ENCODE results near the gene KCNIP3.
"Not testable (repeated sequence)": the region's sequence is repeated elsewhere in the genome, so short reads cannot be mapped to it uniquely, and the experiment has no call there.

The KCNIP3 gene

DNA sequence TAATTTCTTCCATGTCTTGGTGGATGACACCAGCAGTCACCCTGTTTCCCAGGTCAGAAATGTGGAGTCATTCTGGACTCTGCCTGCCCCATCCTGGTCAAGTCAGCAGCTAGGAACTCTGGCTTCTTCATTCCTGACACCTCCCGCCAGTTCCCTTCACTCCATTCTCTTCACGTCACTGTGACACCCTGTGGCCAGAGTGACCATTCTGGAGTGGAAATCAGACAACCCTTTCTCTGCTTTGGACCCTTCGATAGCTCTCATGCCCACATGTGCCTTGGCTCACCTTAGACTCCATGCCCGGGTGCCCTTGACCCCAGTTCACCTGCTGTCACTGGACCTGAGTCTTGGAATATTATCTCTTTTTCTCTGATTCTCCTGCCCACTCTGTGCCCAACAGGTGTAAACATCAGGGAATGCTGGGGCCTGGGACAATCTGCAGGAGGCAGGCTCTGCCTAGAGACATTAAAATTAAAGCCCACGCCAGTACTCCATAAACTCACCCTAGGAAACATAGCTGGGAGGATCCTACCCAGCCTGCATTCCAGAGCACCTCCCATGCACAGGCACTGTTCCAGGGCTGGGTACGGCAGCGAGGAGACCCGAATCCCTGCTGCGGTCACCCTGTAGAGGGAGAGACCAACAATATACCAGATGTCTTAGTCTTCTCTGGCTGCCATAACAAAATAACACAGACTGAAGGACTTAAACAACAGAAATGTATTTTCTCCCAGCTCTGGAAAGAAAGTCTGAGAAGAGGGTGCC, 64.3 kb downstream of the KCNIP3 start:
- DNase-seq (ENCODE audit: low read depth), result no peak

DNA sequence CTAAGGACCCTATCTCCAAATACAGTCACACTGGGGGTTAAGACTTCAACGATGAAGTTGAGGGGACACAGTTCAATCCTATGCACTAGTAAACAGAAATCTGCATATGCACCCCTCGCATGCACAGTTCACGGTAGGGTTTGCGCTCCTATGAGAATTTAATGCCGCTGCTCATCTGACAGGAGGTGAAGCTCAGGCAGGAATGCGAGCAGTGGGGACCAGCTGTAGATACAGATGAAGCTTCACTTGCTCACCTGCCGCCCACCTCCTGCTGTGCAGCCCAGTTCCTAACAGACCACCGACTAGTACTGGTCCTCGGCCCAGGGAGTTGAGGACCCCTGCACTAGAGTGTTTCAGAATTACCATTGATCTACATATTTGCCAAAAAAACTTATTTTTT, 65.3 kb downstream of the KCNIP3 start:
- no peak for DNase-seq (ENCODE audit: low read depth)

DNA sequence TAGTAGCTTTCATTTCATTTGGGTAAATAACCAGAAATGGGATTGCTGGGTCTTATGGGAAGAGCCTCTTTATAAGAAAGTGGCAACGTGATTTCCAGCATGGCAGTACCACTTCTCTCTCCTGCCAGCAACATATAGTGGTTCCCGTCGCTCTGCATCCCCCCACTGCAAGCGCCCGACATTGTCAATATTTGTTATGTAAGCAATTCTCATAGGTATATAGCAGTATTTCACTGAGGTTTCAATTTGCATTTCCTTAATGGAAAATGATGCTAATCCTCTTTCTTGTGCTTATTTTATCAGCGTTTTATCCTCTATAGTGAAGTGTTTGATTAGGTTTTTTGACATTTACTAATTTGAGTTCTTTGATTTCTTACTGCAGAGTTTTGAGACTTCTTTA, 69.4 kb downstream of the KCNIP3 start:
- no peak for DNase-seq (ENCODE audit: low read depth)

DNA sequence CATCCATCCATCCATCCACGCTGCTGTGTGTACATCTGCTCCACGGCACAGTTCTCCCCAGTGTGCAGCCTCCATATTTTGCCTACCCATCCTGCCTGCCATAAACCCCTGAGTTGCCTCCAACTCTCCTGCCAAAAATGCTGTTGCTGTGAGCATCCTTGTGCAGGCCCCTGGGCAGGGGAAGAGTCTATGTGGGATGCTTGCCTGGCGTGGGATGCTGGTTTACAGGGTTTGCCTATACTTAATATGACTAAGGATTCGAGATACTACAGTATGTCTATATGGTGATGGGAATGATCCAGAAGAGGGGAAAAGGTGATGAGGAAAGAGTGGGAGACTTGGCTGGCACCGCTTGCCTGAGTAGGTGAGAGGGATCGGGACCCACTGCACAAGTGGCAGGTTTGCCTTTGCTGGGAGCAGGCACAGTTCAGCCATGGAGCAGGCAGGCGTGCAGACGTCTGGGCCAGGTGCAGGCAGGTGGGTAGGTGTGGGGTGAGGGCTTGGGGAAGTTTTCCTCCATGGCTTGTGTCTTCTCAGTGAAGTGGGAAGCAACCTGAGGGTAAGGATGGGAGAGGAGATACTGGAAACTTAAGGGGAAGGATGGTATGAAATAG, 75.2 kb downstream of the KCNIP3 start:
- DNase-seq (ENCODE audit: low read depth), result no peak

DNA sequence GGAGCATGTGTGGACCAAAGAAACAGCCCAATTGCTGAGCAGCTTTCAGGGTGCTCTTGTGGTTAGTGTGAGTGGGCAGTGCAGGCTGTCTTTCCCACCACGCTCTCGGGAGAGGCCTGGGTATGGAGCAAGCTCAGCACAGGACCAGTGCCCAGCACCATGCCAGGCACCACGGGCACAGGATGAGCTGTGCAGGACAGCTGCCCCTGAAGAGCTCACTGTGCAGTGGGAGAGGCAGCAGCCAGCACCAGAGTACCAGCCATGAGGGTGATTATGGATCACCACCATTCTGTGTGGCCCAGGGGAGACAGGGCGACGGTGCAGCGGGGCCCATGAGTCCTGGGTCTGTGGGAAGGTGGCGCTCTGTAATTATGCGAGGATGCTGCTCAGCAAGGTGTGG, 75.7 kb downstream of the KCNIP3 start:
- no peak for DNase-seq (ENCODE audit: low read depth)

DNA sequence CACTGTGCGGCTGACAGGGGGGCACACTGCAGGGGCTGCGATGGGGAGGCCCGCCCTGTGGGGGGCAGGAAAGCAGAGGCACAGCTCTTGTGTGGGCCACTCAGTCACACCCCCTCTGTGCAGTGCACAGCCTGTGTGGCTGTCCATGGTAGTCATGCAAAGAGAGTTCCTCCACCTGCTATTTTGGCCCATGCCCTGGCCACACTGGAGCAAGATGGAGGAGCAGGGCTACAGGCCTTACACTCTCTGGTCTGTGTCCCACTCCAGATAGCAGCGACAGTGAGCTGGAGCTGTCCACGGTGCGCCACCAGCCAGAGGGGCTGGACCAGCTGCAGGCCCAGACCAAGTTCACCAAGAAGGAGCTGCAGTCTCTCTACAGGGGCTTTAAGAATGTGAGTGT, 76.9 kb downstream of the KCNIP3 start:
- DNase-seq (ENCODE audit: low read depth), result no peak

DNA sequence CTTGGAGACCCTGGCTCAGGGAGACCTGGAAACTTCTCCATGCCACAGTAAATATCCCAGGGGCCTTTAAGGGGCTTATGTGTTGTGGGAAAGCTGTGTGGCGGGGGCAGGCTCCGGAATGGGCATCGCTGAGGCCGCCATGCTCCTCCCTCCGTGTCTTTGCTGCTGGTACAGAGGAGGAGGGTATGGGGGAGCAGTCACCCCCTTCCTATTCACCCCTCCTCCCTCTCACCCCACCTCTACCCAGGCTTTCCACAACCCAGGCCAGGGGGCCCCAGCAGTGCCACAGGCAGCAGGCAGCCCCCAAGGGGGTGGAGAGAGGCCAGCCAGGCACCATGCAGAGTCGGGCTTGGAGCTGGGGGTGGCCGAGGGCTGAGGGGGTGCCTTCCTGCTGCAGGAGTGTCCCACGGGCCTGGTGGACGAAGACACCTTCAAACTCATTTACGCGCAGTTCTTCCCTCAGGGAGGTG, 77.3 kb downstream of the KCNIP3 start:
- no peak for DNase-seq (ENCODE audit: low read depth)

DNA sequence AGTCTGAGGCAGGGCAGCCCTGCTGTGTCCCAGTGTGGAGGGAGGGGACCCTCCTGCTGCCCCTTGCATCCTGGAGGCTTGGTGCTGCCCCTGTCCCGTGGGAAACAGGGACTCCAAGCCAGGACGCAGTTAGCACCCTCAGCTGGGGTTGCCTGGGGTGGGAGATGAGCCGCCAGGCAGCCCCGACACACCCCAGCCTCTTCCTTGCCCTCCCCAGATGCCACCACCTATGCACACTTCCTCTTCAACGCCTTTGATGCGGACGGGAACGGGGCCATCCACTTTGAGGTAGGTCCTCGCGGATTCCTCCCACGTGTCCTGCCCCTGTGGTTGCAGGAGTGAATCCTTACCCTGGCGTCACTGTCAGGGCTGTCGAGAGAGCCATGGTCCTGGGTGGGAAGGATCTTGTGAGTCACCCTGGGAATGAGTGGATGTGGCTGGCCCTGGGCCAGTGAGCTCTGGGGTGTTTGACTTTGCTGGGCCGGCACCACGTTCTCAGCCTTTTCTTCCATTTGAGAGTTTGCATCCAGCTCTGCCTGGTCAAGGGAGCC, 77.8 kb downstream of the KCNIP3 start:
- no peak for DNase-seq (ENCODE audit: low read depth)

DNA sequence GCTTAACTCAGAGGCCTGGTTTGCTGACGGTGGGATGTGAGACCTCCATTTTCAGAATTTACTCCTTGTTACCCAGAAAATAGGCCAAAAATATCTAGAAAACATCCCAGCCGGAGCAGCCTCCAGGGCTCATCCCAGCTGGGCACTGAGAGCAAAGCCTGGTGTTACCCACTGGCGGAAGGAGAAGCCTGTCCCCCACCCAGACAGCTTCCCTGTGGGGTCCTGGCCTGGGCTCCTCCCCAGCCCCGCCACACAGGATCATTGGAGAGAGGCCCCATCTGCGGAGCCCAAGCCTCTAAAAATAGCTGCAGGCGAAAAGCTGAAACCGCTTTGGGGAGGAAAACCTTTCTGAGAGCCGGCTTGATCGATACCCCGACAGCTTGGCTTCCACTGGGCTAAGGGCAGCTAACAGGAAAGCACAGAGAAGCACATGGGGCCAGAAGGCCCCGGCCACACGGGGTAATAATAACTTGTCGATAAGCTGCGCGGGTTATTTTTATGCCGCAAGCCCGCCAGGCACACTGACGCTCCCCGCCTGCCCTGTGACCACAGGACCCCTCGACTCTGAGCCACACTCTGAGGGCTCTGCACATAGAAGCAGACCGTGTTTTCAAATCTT, 78.5 kb downstream of the KCNIP3 start:
- DNase-seq (ENCODE audit: low read depth), result no peak

DNA sequence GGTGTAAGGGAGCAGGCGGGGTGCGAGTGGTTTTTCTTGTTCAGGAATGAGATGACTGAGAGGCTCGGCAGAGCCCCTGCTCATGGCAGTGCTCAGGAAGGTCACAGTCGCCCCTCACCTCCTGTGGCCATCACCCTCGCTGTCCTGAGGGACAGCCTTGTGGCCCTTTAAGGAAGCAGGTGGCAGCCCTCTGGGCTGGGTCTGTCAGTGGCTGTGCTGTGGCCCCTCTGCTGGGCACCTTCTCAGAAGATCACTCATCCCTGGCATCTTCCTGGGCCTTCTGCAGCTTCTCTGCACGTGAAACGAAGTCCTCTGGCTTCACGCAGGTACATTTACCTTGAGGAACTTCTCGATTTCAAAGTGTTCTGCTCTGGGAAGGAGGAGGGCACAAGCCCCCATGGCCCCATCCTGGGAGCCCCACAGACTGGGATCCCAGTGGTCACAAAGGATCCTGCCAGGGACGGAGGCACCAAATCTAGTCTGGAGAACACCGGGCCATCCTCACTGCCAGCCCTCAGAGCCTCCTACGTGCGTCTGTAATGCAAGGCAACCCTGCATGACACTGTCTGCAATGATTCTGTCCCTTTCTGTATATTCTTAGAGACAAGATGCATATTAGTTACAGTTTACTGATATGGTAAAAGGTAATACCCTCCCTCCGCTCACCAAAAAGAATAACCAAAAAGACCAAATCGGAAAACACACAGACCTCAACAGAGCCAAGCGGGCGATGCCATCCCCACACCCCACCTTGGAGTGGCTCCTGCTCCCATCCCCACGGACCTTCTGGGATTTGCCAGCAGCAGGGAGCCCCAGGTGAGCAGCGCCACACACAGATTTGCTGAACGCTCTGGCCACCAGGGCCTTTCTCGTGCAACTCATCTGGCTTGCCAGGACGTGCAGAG, 79.4 kb downstream of the KCNIP3 start:
- no peak for DNase-seq (ENCODE audit: low read depth)

DNA sequence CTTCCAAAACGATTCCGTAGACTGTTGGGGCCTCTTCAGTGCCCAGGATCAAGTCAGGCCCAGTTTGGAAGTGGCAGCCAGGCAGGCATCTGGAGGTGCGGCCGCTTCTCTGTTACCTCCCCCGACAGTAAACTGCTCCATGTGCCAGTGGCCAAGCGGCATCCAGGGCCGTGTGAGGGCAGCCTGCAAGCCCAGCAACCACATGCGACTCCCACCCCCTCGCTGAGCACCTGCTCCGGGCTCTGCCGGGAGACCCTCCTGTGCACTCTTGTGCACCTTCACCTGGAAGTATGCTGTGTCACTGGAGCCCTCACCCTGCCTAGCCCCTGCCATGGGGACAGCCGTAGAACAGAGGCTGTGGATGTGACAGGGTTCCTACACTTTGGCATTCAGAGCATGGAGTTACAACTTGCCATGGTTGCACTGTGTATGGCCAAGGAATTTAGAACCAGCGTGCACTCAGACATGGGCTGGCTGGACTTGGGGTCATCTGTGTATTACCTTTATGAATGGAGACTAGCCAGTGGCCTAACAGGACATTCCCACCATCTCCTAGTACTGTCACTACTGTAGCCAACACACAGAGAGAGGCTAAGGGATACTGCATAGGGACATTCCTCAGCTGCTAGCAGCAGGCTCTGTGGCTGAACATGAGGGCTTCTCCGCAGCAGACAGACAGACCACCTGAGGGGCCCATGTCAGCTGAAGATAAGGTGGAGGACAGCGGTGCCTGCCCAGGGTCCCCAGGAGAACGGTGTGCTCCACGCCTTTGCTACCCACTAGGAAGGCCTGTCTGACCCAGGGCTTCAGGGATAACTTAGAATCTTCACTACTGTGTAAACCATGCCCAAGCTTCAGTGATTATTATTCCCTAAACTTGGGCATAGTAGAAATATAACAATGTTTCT, 80.3 kb downstream of the KCNIP3 start:
- DNase-seq (ENCODE audit: low read depth), result no peak

DNA sequence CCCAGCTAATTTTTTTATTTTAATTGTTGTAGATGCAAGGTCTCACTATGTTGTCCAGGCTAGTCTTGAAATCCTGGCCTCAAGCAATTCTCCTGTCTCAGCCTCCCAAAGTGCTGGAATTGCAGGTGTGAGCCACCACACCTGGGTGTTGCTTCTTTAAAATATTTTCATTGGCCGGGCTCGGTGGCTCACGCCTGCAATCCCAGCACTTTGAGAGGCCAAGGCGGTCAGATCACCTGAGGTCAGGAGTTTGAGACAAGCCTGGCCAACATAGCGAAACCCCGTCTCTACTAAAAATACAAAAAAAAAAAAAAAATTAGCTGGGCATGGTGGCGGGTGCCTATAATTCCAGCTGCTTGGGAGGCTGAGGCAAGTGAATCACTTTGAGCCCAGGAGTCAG, 81.1 kb downstream of the KCNIP3 start:
- DNase-seq (ENCODE audit: low read depth), result not testable (repeated sequence)

DNA sequence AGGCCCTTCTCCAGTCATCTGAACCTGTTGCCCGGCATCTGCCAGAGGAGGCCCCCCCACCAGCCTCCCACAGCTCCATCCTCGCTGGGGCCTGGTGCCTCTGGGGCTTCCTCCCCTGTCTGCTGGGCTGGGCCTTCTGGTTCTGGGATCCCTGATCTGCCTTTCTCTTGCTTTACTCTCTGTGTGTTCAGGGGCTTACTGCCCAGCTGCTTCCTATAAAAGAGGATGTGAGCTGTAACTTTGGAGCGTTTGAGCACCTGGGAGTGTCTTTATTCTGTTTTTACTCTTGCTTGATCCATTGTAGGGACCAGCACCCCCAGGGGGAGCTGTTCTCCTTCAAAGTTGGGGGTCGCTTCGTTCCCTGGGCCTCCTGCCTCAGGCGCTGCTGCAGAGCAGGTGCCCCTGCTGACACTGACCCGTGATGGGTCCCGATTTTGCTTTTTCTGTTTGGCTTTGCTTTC, 82.3 kb downstream of the KCNIP3 start:
- DNase-seq (ENCODE audit: low read depth), result no peak

DNA sequence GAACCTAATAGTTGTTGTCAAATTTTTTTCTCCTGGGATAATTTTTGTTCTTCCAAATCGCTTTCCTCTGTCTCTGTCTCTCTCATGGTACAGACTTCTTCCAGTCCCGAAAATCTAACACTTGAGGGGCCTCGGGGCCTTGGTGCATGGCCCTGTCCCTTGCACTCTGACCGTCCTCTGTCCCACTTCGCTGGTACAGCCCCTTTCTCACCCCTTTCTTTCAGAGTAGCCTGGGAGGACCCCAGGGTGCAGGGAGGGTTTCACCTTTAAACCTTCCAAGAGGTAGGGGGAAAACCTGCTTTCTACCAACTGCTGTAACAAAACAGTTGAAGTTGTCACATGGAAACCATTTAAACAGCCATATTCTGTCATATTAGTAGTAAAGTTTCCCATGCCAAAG, 83.1 kb downstream of the KCNIP3 start:
- DNase-seq (ENCODE audit: low read depth), result no peak

DNA sequence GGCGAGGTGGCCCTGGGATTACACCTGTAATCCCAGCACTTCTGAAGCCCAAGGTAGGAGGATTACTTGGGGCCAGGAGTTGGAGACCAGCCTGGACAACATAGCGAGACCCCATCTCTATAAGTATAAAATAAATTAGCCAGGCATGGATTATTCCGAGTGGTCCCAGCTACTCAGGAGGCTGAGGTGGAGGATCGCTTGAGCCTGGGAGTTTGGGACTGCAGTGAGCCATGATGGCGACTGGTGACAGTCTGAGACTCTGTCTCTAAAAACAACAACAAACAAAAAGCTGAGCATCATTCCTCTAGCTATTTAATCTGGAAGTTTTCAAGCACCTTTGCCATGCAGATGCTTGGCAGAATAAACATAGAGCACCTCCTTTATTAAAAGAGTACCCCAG, 83.6 kb downstream of the KCNIP3 start:
- DNase-seq (ENCODE audit: low read depth), result no peak

DNA sequence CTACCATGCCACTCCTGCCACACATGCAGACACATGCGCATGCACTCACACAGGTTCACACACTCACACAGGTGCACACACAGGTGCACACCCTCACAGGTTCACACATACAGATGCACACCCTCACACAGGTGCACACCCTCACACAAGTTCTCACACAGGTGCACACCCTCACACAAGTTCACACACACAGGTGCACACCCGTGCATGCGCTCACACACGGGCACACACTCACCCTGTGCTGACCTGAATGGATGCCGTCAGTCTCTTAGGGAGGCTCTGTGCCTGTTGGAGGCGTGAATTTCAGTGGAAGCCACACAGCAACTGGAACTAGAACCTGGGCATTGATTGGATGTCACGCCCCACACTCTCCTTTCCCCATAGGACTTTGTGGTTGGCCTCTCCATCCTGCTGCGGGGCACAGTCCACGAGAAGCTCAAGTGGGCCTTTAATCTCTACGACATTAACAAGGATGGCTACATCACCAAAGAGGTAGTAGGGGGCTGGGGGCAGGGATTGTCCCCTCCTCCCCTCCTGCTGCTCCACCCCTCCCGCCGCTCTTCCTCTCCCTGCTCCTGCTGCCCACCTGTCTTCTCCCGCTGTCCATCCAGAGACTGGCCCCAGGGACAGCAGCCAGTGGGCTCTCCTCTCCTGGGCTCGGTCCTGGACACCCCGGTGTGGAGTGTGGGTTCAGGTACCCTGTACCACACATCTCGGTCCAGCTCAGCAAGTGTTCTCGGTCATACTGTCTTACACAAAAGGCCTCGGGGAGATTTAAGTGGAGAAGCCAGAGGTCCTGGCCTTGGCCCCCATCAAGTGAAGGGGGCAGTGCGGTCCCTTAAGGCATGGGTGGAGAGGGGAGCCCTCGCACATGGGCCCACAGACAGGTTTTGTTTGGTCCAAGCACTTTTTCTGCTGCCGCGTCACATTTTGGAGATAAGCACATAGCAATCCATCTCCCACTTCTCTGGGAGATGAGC, 84.4 kb downstream of the KCNIP3 start:
- no peak for DNase-seq (ENCODE audit: low read depth)

DNA sequence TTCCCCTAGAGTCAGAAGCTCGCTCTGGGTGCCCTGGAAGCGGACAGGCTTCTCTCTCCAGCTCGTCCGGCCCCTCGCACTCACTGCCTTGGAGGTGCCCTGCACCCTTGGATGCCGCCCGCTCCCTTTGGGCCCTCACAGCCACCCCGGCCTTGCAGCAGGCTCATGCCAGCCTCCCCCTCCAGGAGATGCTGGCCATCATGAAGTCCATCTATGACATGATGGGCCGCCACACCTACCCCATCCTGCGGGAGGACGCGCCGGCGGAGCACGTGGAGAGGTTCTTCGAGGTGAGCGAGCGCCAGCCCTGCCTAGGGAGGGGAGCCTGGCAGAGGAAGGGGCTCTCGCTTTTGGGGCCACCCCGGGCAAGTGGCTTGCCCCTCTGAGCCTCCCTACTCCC, 85.0 kb downstream of the KCNIP3 start:
- no peak for DNase-seq (ENCODE audit: low read depth)

DNA sequence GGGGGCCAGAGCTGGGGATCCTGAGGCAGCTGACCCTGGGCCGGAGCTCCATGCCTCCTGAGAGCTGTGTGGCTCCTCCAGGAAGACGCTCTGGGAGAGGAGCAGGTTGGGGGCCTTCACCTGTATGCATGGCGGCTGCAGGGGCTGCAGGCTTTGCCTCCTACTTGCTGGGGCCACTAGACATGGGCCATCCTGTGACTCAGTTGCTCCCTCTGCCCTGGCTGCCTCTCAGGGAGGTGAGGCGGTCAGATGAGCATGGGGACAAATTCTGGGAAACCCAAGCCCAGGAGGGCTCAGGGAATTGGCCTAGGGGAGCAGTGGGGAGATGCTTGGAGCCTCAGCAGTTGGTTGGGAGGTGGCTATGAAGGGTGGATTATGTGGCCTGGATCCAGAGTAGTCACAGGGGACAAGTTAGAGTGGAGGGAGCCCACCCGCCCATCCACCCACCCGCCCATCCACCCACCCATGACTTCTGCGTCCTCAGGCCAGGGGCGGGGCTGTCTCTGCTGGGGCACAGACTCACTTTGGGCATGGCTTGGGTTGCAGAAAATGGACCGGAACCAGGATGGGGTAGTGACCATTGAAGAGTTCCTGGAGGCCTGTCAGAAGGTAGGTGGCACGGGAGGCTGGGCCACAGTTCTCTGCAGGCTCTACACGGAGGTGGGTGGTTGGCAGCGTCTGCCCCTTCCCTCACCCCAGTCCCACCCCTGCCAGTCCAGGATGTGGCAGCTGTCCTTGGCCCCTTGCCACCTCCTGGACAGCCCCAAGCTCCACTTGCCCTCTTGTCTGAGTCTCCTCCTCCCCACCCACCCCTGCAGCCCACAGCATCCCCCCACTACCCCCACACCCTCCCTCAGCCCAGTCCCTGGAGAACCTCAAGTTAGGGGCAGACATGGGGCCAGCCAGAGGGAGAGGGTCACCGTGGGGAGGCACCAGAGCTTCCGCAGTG, 85.8 kb downstream of the KCNIP3 start:
- no peak for DNase-seq (ENCODE audit: low read depth)

DNA sequence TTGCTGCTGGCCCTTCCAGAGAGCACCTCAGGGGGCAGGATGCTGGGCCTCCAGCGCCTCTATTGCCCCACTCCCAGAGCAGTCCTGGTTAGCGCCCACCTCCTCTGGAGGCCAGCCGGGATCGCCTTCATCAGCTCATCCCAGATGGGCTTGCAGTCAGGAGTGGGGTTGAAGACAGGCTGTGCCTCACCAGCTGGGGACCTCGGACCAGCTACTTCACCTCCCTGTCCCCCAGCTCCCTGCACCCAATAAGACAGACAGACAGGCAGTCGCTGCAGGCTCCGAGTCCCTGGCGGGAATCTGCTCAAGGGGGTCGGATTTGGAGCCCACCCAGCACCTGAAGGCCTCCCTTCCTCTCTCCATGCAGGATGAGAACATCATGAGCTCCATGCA, 86.5 kb downstream of the KCNIP3 start:
- no peak for DNase-seq (ENCODE audit: low read depth)
